Vagina (tissue), 2 donors: ENCODE measurements around the gene CALML4. TPM values are rescaled to one million over a fixed set of nuclear protein-coding genes. Genes with fewer than 3 reads are reported as not detected.
"Not testable (repeated sequence)": the region's sequence is repeated elsewhere in the genome, so short reads cannot be mapped to it uniquely, and the experiment has no call there.

Experiments
- DNase-seq, 2 donors: peaks; one replicate each; pipeline ENCODE4 v3.0.0-alpha.2; 2017; ENCODE audit errors: extremely low spot score in 2 of 2
- H3K27ac ChIP-seq: fragments of 200-600 bp; sonication (generic); one replicate; pipeline ENCODE4 v1.5.1; 2019
- H3K27me3 ChIP-seq: fragments of 200-600 bp; sonication (generic); one replicate; pipeline ENCODE4 v1.5.1; 2019
- H3K36me3 ChIP-seq, 2 donors: fragments of 200-600 bp; sonication (generic); one replicate each; pipeline ENCODE4 v1.5.1; 2017 to 2019
- H3K4me1 ChIP-seq: fragments of 200-600 bp; sonication (generic); one replicate; pipeline ENCODE4 v1.5.1; 2019
- H3K4me3 ChIP-seq, 2 donors: fragments of 200-600 bp; sonication (generic); 1 replicate in 1 of 2; 2 replicates in 1 of 2; pipeline ENCODE4 v1.5.1; 2016 to 2019
- H3K9me3 ChIP-seq: fragments of 200-600 bp; sonication (generic); one replicate; pipeline ENCODE4 v1.5.1; 2019
- POLR2A ChIP-seq, 2 donors: fragments of 450-650 bp; IDR thresholded peaks; one replicate each; pipeline ENCODE4 v1.6.1; 2017; ENCODE audit warnings: antibody characterized with exemption in 2 of 2, mild to moderate bottlenecking in 2 of 2, moderate library complexity in 2 of 2
- POLR2AphosphoS5 ChIP-seq, 2 donors: sonication (generic); formaldehyde crosslinking; IDR thresholded peaks; one replicate each; pipeline ENCODE4 v1.9.0; 2017; ENCODE audit warnings: antibody characterized with exemption in 2 of 2, mild to moderate bottlenecking in 2 of 2, low read depth in 1 of 2; ENCODE audit not compliant: insufficient read depth in 1 of 2
- intact Hi-C: fragments of 100-400 bp; cut with DNase I; formaldehyde crosslinking; loops from one replicate; pipeline ENCODE4 v1.15.1; 2023
- total RNA-seq: library from RNA; depleted of rRNA; stranded (reverse); fragments of >200 nt; gene quantifications from one replicate; pipeline ENCODE4 v1.2.3, GENCODE V29; 2016
- TF ChIP-seq, protein P1 (sequence below), 3 experiments: fragments of 450-650 bp in 2 of 3; fragments of 200-600 bp in 1 of 3; sonication (generic) in 1 of 3; IDR thresholded peaks; one replicate each; pipeline ENCODE4 v1.5.1; 2017 to 2019; ENCODE audit warnings: antibody characterized with exemption in 3 of 3, mild to moderate bottlenecking in 2 of 3, moderate library complexity in 2 of 3

Gene CALML4
- total RNA-seq, 1 donor from 2014 or later: 6.1 TPM

DNA sequence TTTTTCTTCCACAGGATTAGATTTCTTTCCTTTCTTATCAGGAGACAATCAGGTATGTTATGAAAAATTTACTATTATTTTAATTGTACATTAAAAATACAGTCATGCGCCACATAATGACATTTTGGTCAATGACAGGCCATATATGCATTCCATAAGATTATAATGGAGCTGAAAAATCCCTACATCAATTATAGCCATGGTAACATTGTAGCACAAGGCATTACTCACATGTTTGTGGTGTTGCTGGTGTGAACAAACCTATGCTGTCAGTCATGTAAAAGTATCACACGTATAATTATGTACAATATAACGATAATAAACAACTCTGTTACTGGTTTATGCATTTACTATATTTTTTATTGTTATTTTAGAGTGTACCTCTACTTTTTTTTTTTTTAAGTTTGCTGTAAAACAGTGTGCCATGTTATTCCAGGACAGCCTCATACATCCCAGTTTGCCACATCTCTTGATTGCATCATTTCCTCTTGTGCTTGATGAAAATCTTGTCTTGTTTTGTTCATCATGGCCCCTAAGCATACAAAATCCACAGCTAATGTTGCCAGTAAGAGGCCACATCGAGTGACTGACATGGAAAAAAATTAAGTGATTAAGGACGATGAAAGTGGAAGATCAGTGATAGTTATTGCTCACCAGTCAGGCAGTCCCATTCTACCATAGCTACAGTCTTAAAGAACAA is 21.4 kb downstream of the CALML4 start:
- Histone ChIP-seq H3K4me3 (no peak overlapping the region), H3K27me3 (no peaks in the 10 kb centered on the region), H3K36me3 (peaks cover 0 to 35% of the 10 kb centered on the region in 2 donors), H3K27ac (no peak overlapping the region), H3K9me3 (no peaks in the 10 kb centered on the region), H3K4me1 (peaks cover 26% of the 10 kb centered on the region)
- DNase-seq: no peak
- no peak for TF ChIP-seq POLR2AphosphoS5 (IDR thresholded peaks at IDR 0.05; ENCODE audit: insufficient read depth in 1 of 2, low read depth in 1 of 2)
- intact Hi-C loops: no loop called here

DNA sequence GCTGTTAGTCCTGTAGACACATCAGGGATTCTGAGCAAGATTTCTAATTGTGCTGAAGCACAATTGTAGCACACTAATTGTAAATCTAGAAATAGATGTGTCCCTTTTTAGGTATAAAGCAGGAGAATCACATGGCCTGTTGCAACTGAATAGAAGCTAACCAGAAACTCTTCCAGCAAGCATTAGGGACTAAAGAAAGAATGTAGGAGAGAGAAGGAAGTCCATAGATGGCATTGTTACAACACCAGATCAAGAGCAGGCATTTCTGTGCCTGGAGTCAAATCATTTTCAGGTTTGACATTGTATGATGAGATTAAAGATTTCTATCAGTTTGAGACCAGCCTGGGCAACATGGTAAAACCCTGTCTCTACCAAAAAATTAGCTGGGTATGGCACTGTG is 27.4 kb downstream of the CALML4 start:
- intact Hi-C loops: no loop called here
- no peaks in the 10 kb centered on the region for H3K4me1 ChIP-seq
- no peak overlapping the region for H3K4me3 ChIP-seq
- H3K36me3 ChIP-seq: peaks cover 0 to 50% of the 10 kb centered on the region in 2 donors
- no peaks in the 10 kb centered on the region for H3K9me3 ChIP-seq
- TF ChIP-seq, protein P1, sequence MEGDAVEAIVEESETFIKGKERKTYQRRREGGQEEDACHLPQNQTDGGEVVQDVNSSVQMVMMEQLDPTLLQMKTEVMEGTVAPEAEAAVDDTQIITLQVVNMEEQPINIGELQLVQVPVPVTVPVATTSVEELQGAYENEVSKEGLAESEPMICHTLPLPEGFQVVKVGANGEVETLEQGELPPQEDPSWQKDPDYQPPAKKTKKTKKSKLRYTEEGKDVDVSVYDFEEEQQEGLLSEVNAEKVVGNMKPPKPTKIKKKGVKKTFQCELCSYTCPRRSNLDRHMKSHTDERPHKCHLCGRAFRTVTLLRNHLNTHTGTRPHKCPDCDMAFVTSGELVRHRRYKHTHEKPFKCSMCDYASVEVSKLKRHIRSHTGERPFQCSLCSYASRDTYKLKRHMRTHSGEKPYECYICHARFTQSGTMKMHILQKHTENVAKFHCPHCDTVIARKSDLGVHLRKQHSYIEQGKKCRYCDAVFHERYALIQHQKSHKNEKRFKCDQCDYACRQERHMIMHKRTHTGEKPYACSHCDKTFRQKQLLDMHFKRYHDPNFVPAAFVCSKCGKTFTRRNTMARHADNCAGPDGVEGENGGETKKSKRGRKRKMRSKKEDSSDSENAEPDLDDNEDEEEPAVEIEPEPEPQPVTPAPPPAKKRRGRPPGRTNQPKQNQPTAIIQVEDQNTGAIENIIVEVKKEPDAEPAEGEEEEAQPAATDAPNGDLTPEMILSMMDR (IDR thresholded peaks at IDR 0.05): no peak
- TF ChIP-seq POLR2AphosphoS5 (IDR thresholded peaks at IDR 0.05; ENCODE audit: insufficient read depth in 1 of 2, low read depth in 1 of 2): no peak
- TF ChIP-seq POLR2A (IDR thresholded peaks at IDR 0.05): no peak
- no peak overlapping the region for H3K27ac ChIP-seq
- DNase-seq: no peak
- H3K27me3 ChIP-seq: no peaks in the 10 kb centered on the region

DNA sequence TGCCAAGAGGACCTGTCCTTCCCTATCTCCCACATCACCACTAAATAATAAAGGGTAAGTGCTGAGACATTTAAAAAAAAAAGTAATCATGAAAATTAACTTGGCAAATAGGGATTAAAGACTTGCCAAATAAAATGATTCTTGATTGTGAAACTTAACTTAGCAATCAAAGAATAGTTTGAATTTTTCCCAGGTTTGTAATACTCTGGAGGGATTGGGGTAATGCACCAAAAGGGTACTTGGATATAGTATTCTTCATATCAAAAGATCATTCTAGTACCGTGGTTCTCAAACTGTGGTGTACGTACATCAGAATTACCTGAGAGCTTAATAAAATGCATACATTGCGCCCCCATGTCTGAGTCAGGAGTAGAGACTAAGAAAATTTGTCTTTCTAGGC is 28.5 kb downstream of the CALML4 start:
- intact Hi-C loops: no loop called here
- Histone ChIP-seq H3K4me3 (no peak overlapping the region), H3K27me3 (no peaks in the 10 kb centered on the region), H3K27ac (no peak overlapping the region), H3K4me1 (no peaks in the 10 kb centered on the region), H3K9me3 (no peaks in the 10 kb centered on the region), H3K36me3 (peaks cover 0 to 41% of the 10 kb centered on the region in 2 donors)
- no peak for DNase-seq
- TF ChIP-seq POLR2A (IDR thresholded peaks at IDR 0.05) (no peak), POLR2AphosphoS5 (IDR thresholded peaks at IDR 0.05; ENCODE audit: insufficient read depth in 1 of 2, low read depth in 1 of 2) (no peak)
- TF ChIP-seq, protein P1 (IDR thresholded peaks at IDR 0.05): no peak

DNA sequence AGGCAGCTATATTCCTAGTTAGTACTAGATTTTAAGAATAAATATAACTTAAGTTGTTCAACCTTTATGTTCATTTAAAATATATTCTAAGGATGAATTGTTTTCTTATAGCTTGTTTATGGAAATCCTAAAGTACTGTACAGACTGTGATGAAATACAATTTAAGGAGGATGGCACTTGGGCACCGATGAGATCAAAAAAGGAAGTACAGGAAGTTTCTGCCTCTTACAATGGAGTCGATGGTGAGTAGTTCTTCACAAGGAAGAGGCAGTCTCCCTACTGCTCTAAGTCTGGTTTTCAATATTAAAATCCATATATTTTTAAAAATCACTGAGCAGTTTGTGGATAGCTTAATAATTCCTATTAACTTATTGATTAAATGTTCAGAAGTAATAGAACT is 29.6 kb downstream of the CALML4 start:
- no peak overlapping the region for H3K27ac ChIP-seq
- TF ChIP-seq, protein P1 (IDR thresholded peaks at IDR 0.05): no peak
- TF ChIP-seq POLR2A (IDR thresholded peaks at IDR 0.05) (no peak), POLR2AphosphoS5 (IDR thresholded peaks at IDR 0.05; ENCODE audit: insufficient read depth in 1 of 2, low read depth in 1 of 2) (no peak)
- no peak for DNase-seq
- H3K4me3 ChIP-seq: no peak overlapping the region
- intact Hi-C loops: no loop called here
- no peaks in the 10 kb centered on the region for H3K9me3 ChIP-seq
- H3K27me3 ChIP-seq: no peaks in the 10 kb centered on the region
- H3K36me3 ChIP-seq: peaks cover 0 to 32% of the 10 kb centered on the region in 2 donors
- H3K4me1 ChIP-seq: no peaks in the 10 kb centered on the region

DNA sequence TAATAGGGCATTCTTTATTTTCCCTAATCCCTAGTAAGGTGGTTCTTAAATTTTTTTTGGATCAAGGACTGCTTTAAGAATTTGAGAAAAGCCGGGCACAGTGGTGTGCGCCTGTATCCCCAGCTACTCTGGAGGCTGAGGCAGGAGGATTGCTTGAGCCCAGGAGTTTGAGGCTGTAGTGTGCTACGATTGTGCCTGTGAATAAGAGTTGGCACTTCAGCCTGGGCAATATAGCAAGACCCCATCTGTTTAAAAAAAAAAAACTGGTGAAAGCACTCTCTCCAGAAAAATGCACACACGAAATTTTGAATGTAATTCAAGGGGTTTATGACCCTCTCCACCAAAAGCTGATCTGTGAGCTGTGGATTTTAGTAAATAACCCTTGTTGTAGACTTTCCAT is 32.0 kb downstream of the CALML4 start:
- no peak overlapping the region for H3K27ac ChIP-seq
- H3K27me3 ChIP-seq: no peaks in the 10 kb centered on the region
- H3K36me3 ChIP-seq: peaks cover 0 to 31% of the 10 kb centered on the region in 2 donors
- TF ChIP-seq POLR2A (IDR thresholded peaks at IDR 0.05): no peak
- TF ChIP-seq, protein P1 (IDR thresholded peaks at IDR 0.05): no peak
- DNase-seq: no peak
- no peaks in the 10 kb centered on the region for H3K4me1 ChIP-seq
- H3K4me3 ChIP-seq: no peak overlapping the region
- intact Hi-C loops: no loop called here
- no peaks in the 10 kb centered on the region for H3K9me3 ChIP-seq

DNA sequence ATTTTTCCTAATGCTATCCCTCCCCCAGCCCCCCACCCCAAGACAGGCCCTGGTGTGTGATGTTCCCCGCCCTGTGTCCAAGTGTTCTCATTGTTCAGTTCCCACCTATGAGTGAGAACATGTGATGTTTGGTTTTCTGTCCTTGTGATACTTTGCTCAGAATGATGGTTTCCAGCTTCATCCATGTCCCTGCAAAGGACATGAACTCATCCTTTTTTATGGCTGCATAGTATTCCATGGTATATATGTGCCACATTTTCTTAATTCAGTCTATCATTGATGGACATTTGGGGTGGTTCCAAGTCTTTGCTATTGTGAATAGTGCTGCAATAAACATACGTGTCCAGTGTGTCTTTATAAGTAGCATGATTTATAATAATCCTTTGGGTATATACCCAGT is 33.1 kb downstream of the CALML4 start:
- H3K27me3 ChIP-seq, H3K4me3 ChIP-seq, H3K4me1 ChIP-seq, DNase-seq, H3K9me3 ChIP-seq, intact Hi-C loops, H3K27ac ChIP-seq: not testable (repeated sequence)
- peaks cover 0 to 21% of the 10 kb centered on the region in 2 donors for H3K36me3 ChIP-seq
